ENCODE data around the gene CACTIN.

The CACTIN gene

GRCh38 chr19:3604987-3605343, 21.6 kb downstream of the CACTIN start:
- TF ChIP-seq CTCF (IDR thresholded peaks at IDR 0.05; ENCODE audit: low read depth, low read length): no peak
- no peak for DNase-seq (ENCODE audit: extremely low read depth, low read depth)

- DNase-seq (ENCODE audit: extremely low read depth, low read depth): no peak
- TF ChIP-seq CTCF (IDR thresholded peaks at IDR 0.05; ENCODE audit: low read depth, low read length): no peak
Observed at GRCh38 chr19:3604227-3604986, 22.2 kb downstream of the CACTIN start.

GRCh38 chr19:3603121-3603811, 23.3 kb downstream of the CACTIN start:
- TF ChIP-seq CTCF (IDR thresholded peaks at IDR 0.05; ENCODE audit: low read depth, low read length): no peak
- no peak for DNase-seq (ENCODE audit: extremely low read depth, low read depth)

GRCh38 chr19:3601021-3601420, 25.6 kb downstream of the CACTIN start:
- DNase-seq (ENCODE audit: extremely low read depth, low read depth): no peak
- no peak for TF ChIP-seq CTCF (IDR thresholded peaks at IDR 0.05; ENCODE audit: low read depth, low read length)

GRCh38 chr19:3599776-3600187, 26.8 kb downstream of the CACTIN start:
- DNase-seq (ENCODE audit: extremely low read depth, low read depth): no peak
- no peak; the same call in 1 of the 2 replicates for TF ChIP-seq CTCF (IDR thresholded peaks at IDR 0.05; ENCODE audit: low read depth, low read length)

- no peak for DNase-seq (ENCODE audit: extremely low read depth, low read depth)
- no peak for TF ChIP-seq CTCF (IDR thresholded peaks at IDR 0.05; ENCODE audit: low read depth, low read length)
Observed at GRCh38 chr19:3595521-3596061, 31.0 kb downstream of the CACTIN start.

GRCh38 chr19:3593156-3593555, 33.4 kb downstream of the CACTIN start:
- no peak for DNase-seq (ENCODE audit: extremely low read depth, low read depth)
- no peak for TF ChIP-seq CTCF (IDR thresholded peaks at IDR 0.05; ENCODE audit: low read depth, low read length)
